Subcutaneous abdominal adipose tissue (tissue), 5 donors: ENCODE measurements around the gene RNF5.
A peak's percentile ranks its signal among the peaks of the same experiment; 100 is the strongest.
"Not testable (repeated sequence)": the region's sequence is repeated elsewhere in the genome, so short reads cannot be mapped to it uniquely, and the experiment has no call there.

Source experiments
- H3K27ac ChIP-seq: one replicate; pipeline ENCODE4 v1.7.0; 2013; ENCODE audit warnings: low read depth, mild to moderate bottlenecking, inconsistent platforms, low read length, moderate library complexity
- H3K27me3 ChIP-seq, 5 donors: one replicate each; pipeline ENCODE4 v1.7.0; 2013; ENCODE audit warnings: low read length in 5 of 5, inconsistent platforms in 1 of 5; ENCODE audit not compliant: control insufficient read depth in 5 of 5, insufficient read depth in 4 of 5
- H3K36me3 ChIP-seq, 5 donors: one replicate each; pipeline ENCODE4 v1.7.0; 2013; ENCODE audit warnings: low read length in 5 of 5; ENCODE audit not compliant: control insufficient read depth in 5 of 5, insufficient read depth in 5 of 5
- H3K4me1 ChIP-seq, 5 donors: one replicate each; pipeline ENCODE4 v1.7.0; 2013; ENCODE audit warnings: low read length in 5 of 5, mild to moderate bottlenecking in 3 of 5, moderate library complexity in 1 of 5; ENCODE audit not compliant: control insufficient read depth in 5 of 5, insufficient read depth in 5 of 5
- H3K4me3 ChIP-seq, 5 donors: one replicate each; pipeline ENCODE4 v1.7.0; 2013; ENCODE audit warnings: low read length in 5 of 5, low read depth in 1 of 5
- H3K9ac ChIP-seq, 5 donors: one replicate each; pipeline ENCODE4 v1.7.0; 2013; ENCODE audit warnings: low read length in 5 of 5, mild to moderate bottlenecking in 4 of 5, moderate library complexity in 3 of 5
- H3K9me3 ChIP-seq, 5 donors: one replicate each; pipeline ENCODE4 v1.7.0; 2013; ENCODE audit warnings: low read length in 5 of 5; ENCODE audit not compliant: control insufficient read depth in 5 of 5
- donor health status: healthy.
- donor health status: healthy.
- donor health status: healthy.
- donor health status: healthy.
- donor health status: healthy.

The RNF5 gene

GRCh38 chr6:32144238-32144637 lies 34.0 kb upstream of the RNF5 start:
- not testable (repeated sequence) for H3K9ac ChIP-seq, H3K9me3 ChIP-seq, H3K4me3 ChIP-seq, H3K36me3 ChIP-seq, H3K27me3 ChIP-seq, H3K27ac ChIP-seq
- H3K4me1 ChIP-seq: peaks cover 2 to 20% (median 17%) of the 10 kb centered on the region in 5 donors

- Histone ChIP-seq H3K9me3 (no peaks in the 10 kb centered on the region), H3K4me3 (no peak overlapping the region), H3K9ac (no peak overlapping the region), H3K27me3 (peaks cover 3 to 19% (median 8%) of the 10 kb centered on the region in 5 donors), H3K4me1 (peaks cover 0 to 15% (median 14%) of the 10 kb centered on the region in 5 donors), H3K36me3 (no peaks in the 10 kb centered on the region), H3K27ac (no peak overlapping the region)
Observed at GRCh38 chr6:32146287-32146686, 31.9 kb upstream of the RNF5 start.

GRCh38 chr6:32146687-32147086 lies 31.5 kb upstream of the RNF5 start:
- H3K27ac ChIP-seq: no peak overlapping the region
- H3K4me1 ChIP-seq: peaks cover 0 to 15% (median 14%) of the 10 kb centered on the region in 5 donors
- H3K9me3 ChIP-seq: no peaks in the 10 kb centered on the region
- no peak overlapping the region for H3K4me3 ChIP-seq
- H3K27me3 ChIP-seq: peaks cover 3 to 22% (median 8%) of the 10 kb centered on the region in 5 donors
- H3K9ac ChIP-seq: no peak overlapping the region
- no peaks in the 10 kb centered on the region for H3K36me3 ChIP-seq

- peaks cover 0 to 22% (median 21%) of the 10 kb centered on the region in 5 donors for H3K4me1 ChIP-seq
- H3K9ac ChIP-seq: peak overlapping the region in 1 of 5 donors; percentile 69
- no peaks in the 10 kb centered on the region for H3K9me3 ChIP-seq
- H3K4me3 ChIP-seq: peak overlapping the region in 1 of 5 donors; percentile 63
- no peaks in the 10 kb centered on the region for H3K36me3 ChIP-seq
- H3K27me3 ChIP-seq: peaks cover 3 to 19% (median 8%) of the 10 kb centered on the region in 5 donors
- no peak overlapping the region for H3K27ac ChIP-seq
Observed at GRCh38 chr6:32147401-32148132, 30.6 kb upstream of the RNF5 start.

- peak overlapping the region; percentile 58 to 72 (median 63) for H3K4me3 ChIP-seq
- H3K36me3 ChIP-seq: no peaks in the 10 kb centered on the region
- no peak overlapping the region for H3K27ac ChIP-seq
- peaks cover 3 to 19% (median 8%) of the 10 kb centered on the region in 5 donors for H3K27me3 ChIP-seq
- H3K4me1 ChIP-seq: peaks cover 0 to 31% (median 31%) of the 10 kb centered on the region in 5 donors
- no peaks in the 10 kb centered on the region for H3K9me3 ChIP-seq
- peak overlapping the region in 4 of 5 donors; percentile 1 to 69 (median 40) for H3K9ac ChIP-seq
Observed at GRCh38 chr6:32148289-32149091, 29.7 kb upstream of the RNF5 start.

- peak overlapping the region; percentile 58 to 69 (median 59) for H3K4me3 ChIP-seq
- H3K27ac ChIP-seq: no peak overlapping the region
Observed at GRCh38 chr6:32149092-32149755, 29.0 kb upstream of the RNF5 start.

GRCh38 chr6:32149932-32150870 lies 28.0 kb upstream of the RNF5 start:
- Histone ChIP-seq H3K4me3 (no peak overlapping the region), H3K27ac (no peak overlapping the region), H3K9me3 (no peaks in the 10 kb centered on the region), H3K27me3 (peaks cover 3 to 19% (median 8%) of the 10 kb centered on the region in 5 donors), H3K36me3 (no peaks in the 10 kb centered on the region), H3K4me1 (peaks cover 0 to 48% (median 46%) of the 10 kb centered on the region in 5 donors), H3K9ac (no peak overlapping the region)

More at GRCh38 chr6:32149092-32149755, 29.0 kb upstream of the RNF5 start:
- H3K27me3 ChIP-seq: peaks cover 3 to 19% (median 8%) of the 10 kb centered on the region in 5 donors
- H3K9me3 ChIP-seq: no peaks in the 10 kb centered on the region
- H3K9ac ChIP-seq: peak overlapping the region in 1 of 5 donors; percentile 25
- H3K4me1 ChIP-seq: peaks cover 0 to 38% (median 36%) of the 10 kb centered on the region in 5 donors
- no peaks in the 10 kb centered on the region for H3K36me3 ChIP-seq

GRCh38 chr6:32151181-32151862 lies 26.9 kb upstream of the RNF5 start:
- peak overlapping the region in 2 of 5 donors; percentile 25 to 47 for H3K4me3 ChIP-seq
- H3K9me3 ChIP-seq: no peaks in the 10 kb centered on the region
- peaks cover 3 to 19% (median 8%) of the 10 kb centered on the region in 5 donors for H3K27me3 ChIP-seq
- peaks cover 0 to 5% (median 3%) of the 10 kb centered on the region in 5 donors for H3K36me3 ChIP-seq
- H3K4me1 ChIP-seq: peaks cover 0 to 55% (median 52%) of the 10 kb centered on the region in 5 donors
- H3K27ac ChIP-seq: no peak overlapping the region
- no peak overlapping the region for H3K9ac ChIP-seq
